IPS-18c (cell line): ENCODE results near the gene NQO1.

Source experiments
- H3K4me3 ChIP-seq: 2 replicates; pipeline ENCODE4 v1.7.0; 2013; ENCODE audit warnings: low read depth, mild to moderate bottlenecking, low read length, moderate library complexity; ENCODE audit not compliant: insufficient read depth
- H3K9me3 ChIP-seq: one replicate; pipeline ENCODE4 v1.6.1; 2013; ENCODE audit warnings: mild to moderate bottlenecking, low read length, moderate library complexity; ENCODE audit not compliant: control insufficient read depth, insufficient read depth

Gene NQO1

GRCh38 chr16:69672998-69673713 is 53.2 kb downstream of the NQO1 start:
- no peaks in the 10 kb centered on the region for H3K9me3 ChIP-seq
- H3K4me3 ChIP-seq = no peak overlapping the region

- H3K9me3 ChIP-seq = no peaks in the 10 kb centered on the region
These were observed 53.9 kb downstream of the NQO1 start for GRCh38 chr16:69672315-69672997.

GRCh38 chr16:69669577-69669976 is 56.8 kb downstream of the NQO1 start:
- H3K9me3 ChIP-seq = no peaks in the 10 kb centered on the region
- H3K4me3 ChIP-seq = no peak overlapping the region

More at GRCh38 chr16:69672315-69672997, 53.9 kb downstream of the NQO1 start:
- H3K4me3 ChIP-seq = no peak overlapping the region

DNA sequence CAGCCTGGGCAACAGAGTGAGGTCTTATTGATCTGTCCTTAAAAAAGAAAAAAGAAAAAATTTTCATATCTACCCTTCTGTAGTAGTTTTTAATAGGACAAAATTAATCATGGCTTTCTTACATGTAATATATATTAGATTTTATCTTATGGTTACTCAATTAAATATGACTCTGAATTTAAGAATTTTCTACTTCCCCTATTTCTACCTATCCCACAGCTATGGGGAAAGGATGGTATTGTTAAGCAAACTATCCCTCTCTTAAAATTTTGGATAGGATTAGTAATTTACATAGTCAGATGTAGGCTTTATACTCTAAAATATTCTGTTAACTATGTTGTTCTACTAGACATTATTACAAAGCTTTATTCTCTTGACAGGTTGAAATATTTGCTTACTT is 62.5 kb downstream of the NQO1 start:
- Histone ChIP-seq H3K9me3 (no peaks in the 10 kb centered on the region), H3K4me3 (no peak overlapping the region)

DNA sequence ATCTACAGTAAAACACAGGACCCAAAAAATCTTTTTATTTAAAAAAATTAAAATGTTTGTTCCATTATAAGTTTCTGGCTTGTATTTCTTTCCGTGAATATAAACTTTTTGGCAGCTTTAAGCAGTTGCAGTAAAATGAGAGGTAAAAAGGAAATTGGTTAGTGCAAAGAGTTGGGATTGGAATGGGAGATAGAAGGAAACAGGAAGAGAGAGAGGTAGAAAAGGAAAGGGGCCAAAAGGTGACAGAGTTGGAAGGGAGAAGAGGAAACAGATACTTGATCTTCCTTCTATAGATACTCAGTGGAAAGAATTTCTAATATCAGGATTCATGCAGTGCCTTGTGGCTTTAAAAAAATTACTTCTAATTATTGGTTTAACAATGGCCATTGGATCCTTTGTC is 63.5 kb downstream of the NQO1 start:
- Histone ChIP-seq H3K4me3 (no peak overlapping the region), H3K9me3 (no peaks in the 10 kb centered on the region)

- Histone ChIP-seq H3K4me3 (no peak overlapping the region), H3K9me3 (no peaks in the 10 kb centered on the region)
These were observed 66.2 kb downstream of the NQO1 start for GRCh38 chr16:69660166-69660565.
